Measurements from ENCODE around the gene RHOU.
"Not testable (repeated sequence)": the region's sequence is repeated elsewhere in the genome, so short reads cannot be mapped to it uniquely, and the experiment has no call there.

RHOU gene

GRCh38 chr1:228753786-228754360 is 18.6 kb downstream of the RHOU start:
- in situ Hi-C loops (cut with MboI; ENCODE audit: low pct_unique_long_range_greater_than_20kb, low sequenced_read_pairs) = no loop called here
- DNase-seq = no peak

GRCh38 chr1:228754646-228755268 is 19.5 kb downstream of the RHOU start:
- in situ Hi-C loops (cut with MboI; ENCODE audit: low pct_unique_long_range_greater_than_20kb, low sequenced_read_pairs) = no loop called here
- DNase-seq = no peak

- in situ Hi-C loops (cut with MboI; ENCODE audit: low pct_unique_long_range_greater_than_20kb, low sequenced_read_pairs) = no loop called here
These were observed 20.5 kb downstream of the RHOU start for GRCh38 chr1:228755800-228756199.

DNA sequence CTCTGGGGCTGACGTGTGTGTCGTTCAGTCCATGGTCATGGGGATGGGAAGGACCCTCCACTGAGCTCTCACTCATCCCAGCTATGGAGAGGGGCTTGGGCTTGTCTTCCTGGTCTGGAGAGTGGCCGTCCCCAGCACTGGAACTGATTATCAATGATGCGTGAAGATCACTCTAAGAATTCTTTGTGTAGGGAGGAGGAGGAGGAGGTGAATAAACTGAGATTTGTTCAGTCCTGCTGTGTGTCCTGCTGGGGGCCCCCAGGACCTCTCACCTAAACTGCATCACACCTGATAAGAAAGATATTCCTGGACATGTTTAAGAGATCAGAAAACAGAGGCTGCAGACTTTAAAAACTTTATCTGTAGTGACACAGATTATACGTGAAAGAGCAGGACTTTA is 21.2 kb downstream of the RHOU start:
- DNase-seq = no peak
- in situ Hi-C loops (cut with MboI; ENCODE audit: low pct_unique_long_range_greater_than_20kb, low sequenced_read_pairs) = no loop called here

More at GRCh38 chr1:228755800-228756199, 20.5 kb downstream of the RHOU start:
- DNase-seq = no peak

- in situ Hi-C loops (cut with MboI; ENCODE audit: low pct_unique_long_range_greater_than_20kb, low sequenced_read_pairs) = no loop called here
- no peak for DNase-seq
These were observed 23.2 kb downstream of the RHOU start for GRCh38 chr1:228758447-228758846.

DNA sequence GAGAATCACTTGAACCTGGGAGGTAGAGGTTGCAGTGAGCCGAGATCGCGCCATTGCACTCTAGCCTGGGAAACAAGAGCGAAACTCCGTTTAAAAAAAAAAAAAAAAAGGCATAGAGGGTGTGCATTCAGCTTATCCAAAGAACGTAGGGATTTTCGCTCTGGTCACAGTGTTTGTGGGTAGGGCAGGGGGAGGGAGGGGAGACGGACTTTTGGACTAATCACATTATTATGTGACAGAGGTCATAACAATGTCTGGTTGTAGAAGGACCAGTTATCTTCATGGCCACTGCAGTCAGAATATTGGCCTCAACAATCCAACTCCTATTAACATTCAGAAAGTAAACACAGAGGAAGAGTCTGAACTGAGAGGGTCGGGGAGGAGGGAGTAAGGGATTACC is 25.7 kb downstream of the RHOU start:
- DNase-seq = no peak
- in situ Hi-C loops (cut with MboI; ENCODE audit: low pct_unique_long_range_greater_than_20kb, low sequenced_read_pairs) = no loop called here

GRCh38 chr1:228763561-228763960 is 28.3 kb downstream of the RHOU start:
- DNase-seq = no peak
- in situ Hi-C loops (cut with MboI; ENCODE audit: low pct_unique_long_range_greater_than_20kb, low sequenced_read_pairs) = no loop called here

- DNase-seq = no peak
- in situ Hi-C loops (cut with MboI; ENCODE audit: low pct_unique_long_range_greater_than_20kb, low sequenced_read_pairs) = no loop called here
These were observed 30.1 kb downstream of the RHOU start for GRCh38 chr1:228765168-228765946.

DNA sequence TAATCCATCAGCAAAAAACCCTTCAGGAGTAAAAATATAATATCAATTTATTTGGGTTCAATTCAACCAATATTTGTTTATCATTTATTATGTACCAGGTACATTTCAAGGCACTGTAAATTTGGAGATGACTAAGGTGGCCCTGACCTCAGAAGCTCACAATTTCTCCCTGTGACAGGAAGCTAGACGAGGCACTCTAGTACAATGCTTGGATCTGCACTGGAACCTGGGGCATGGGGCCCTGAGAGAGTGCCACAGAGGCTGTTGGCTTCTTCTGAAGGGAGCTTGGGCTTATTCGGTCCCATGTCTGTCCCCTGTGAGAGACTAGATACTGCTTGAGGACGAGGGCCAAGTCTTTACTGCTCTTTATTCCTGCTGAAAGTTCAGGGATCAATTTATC is 31.5 kb downstream of the RHOU start:
- DNase-seq = no peak
- in situ Hi-C loops (cut with MboI; ENCODE audit: low pct_unique_long_range_greater_than_20kb, low sequenced_read_pairs) = no loop called here

GRCh38 chr1:228767636-228768354 is 32.5 kb downstream of the RHOU start:
- in situ Hi-C loops (cut with MboI; ENCODE audit: low pct_unique_long_range_greater_than_20kb, low sequenced_read_pairs) = no loop called here
- DNase-seq = no peak

DNA sequence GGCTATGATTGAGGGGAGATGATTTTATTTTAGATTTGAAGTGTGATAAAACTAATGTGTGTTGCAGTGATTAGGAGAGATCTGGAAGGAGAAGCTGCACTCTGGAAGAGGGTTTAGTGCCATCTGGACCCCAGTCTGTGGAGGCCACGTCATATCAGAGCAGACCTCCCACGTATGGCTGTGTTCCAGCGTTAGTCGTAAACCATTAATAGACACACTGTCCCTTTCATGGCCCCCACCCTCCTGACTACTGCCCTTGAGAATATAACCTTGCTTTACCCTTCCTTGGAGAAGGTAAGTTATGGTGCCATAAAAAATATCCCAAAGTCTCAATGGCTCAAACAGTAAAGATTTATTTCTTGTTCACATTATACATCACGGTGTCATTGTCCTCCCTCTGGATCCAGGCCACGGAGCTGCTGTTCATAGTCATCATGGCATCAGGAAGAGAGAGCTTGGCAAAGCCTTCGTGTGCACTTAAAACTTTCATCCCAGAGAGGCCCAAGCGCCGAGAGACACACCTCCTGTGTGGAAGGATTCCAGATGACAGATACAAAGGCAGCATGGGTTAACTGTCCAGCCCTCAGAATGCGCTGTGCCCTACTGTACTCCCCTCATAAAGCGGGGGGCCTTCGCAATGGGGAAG is 33.2 kb downstream of the RHOU start:
- in situ Hi-C loops (cut with MboI; ENCODE audit: low pct_unique_long_range_greater_than_20kb, low sequenced_read_pairs) = no loop called here
- DNase-seq = no peak

- DNase-seq = no peak
- in situ Hi-C loops (cut with MboI; ENCODE audit: low pct_unique_long_range_greater_than_20kb, low sequenced_read_pairs) = no loop called here
These were observed 35.5 kb downstream of the RHOU start for GRCh38 chr1:228770779-228771223.

- DNase-seq = no peak
- in situ Hi-C loops (cut with MboI; ENCODE audit: low pct_unique_long_range_greater_than_20kb, low sequenced_read_pairs) = no loop called here
These were observed 37.4 kb downstream of the RHOU start for GRCh38 chr1:228772516-228773212.

GRCh38 chr1:228775946-228776345 is 40.7 kb downstream of the RHOU start:
- in situ Hi-C loops (cut with MboI; ENCODE audit: low pct_unique_long_range_greater_than_20kb, low sequenced_read_pairs); DNase-seq: not testable (repeated sequence)

DNA sequence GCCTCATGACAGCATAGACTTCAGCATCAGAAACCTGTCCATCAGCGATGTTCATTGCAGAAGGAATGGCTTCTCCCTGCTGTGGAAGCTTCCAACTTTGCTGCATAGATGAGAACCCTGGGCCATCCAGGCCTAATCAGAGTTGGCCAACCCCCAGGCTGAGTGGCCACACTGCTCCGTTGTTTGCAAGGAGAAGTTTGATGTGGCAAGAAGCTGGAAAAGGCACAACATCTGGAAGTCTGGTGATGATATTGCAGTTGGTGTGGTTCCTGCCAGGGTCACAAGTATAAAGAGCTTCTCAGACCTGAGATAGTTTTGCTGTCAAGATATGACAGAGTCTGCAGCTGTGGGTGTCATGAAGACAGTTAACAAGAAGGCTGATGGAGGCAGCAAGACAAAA is 41.2 kb downstream of the RHOU start:
- in situ Hi-C loops (cut with MboI; ENCODE audit: low pct_unique_long_range_greater_than_20kb, low sequenced_read_pairs) = no loop called here
- no peak for DNase-seq

- DNase-seq = no peak
- in situ Hi-C loops (cut with MboI; ENCODE audit: low pct_unique_long_range_greater_than_20kb, low sequenced_read_pairs) = no loop called here
These were observed 42.0 kb downstream of the RHOU start for GRCh38 chr1:228777236-228777635.

DNA sequence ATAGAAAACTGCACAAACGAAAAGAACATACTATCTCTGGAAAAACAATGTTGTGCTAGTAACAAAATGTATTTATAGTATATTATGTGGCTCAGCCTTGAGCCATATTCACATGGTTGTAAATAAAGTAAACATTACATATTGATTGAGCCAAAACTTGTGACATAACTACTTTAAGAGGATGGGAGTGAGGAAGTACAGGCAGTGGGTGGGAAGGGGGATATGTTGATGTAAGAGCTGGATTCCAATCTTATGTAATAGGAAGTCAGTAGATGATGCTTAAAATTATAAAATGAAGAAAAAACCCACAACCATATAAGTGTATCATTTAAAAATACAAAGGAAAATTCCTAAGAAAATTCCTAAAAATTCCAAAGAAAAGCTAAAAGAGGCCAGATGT is 42.7 kb downstream of the RHOU start:
- in situ Hi-C loops (cut with MboI; ENCODE audit: low pct_unique_long_range_greater_than_20kb, low sequenced_read_pairs) = no loop called here
- DNase-seq = no peak

- in situ Hi-C loops (cut with MboI; ENCODE audit: low pct_unique_long_range_greater_than_20kb, low sequenced_read_pairs) = no loop called here
- DNase-seq = no peak
These were observed 43.2 kb downstream of the RHOU start for GRCh38 chr1:228778466-228778865.

DNA sequence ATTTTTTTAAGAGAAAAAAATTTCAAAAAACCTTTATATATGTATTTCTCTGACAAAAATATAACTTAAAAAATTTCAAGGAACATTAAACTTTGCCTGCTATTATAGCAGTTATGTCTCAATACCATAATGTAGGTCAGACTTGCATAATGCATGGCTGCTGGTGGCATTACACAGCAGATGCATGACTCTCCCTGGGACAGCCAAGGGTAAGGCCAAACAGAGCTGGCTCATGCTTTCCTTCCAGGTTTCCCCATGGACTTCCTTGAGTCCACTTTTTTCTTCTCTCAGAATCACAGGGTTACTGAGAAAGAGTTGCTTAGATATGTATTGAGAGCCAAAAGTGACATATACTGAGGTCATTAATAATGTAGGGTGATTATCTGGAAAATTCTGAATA is 43.7 kb downstream of the RHOU start:
- in situ Hi-C loops (cut with MboI; ENCODE audit: low pct_unique_long_range_greater_than_20kb, low sequenced_read_pairs) = no loop called here
- DNase-seq = no peak
